H1 (cell line): Measurements from ENCODE around the gene H6PD. TPM values are rescaled to one million over a fixed set of nuclear protein-coding genes. Genes with fewer than 3 reads are reported as not detected.

Experiments
- CHD1 ChIP-seq: IDR thresholded peaks from 2 replicates; pipeline ENCODE4 v1.6.1; 2012; ENCODE audit warnings: low read depth, low read length, improper control_type of control experiment
- KDM5A ChIP-seq: fragments of 200-600 bp; IDR thresholded peaks from 2 replicates; pipeline ENCODE4 v1.7.1; 2012; ENCODE audit warnings: mild to moderate bottlenecking, low read length, inconsistent platforms, mixed read lengths
- RAD21 ChIP-seq, 2 experiments: IDR thresholded peaks in 1 of 2; conservative IDR thresholded peaks in 1 of 2; 2 replicates each; pipeline ENCODE4 v1.6.1; 2011; ENCODE audit warnings: low read depth in 2 of 2, low read length in 2 of 2, improper control_type of control experiment in 1 of 2, inconsistent platforms in 1 of 2, mild to moderate bottlenecking in 1 of 2, moderate library complexity in 1 of 2
- RFX5 ChIP-seq: IDR thresholded peaks from 2 replicates; pipeline ENCODE4 v1.6.1; 2011; ENCODE audit warnings: low read depth, low read length, improper control_type of control experiment, borderline replicate concordance
- SP4 ChIP-seq: IDR thresholded peaks from 2 replicates; pipeline ENCODE4 v1.6.1; 2012; ENCODE audit warnings: low read length, inconsistent platforms
- TCF12 ChIP-seq: IDR thresholded peaks from 2 replicates; pipeline ENCODE4 v1.6.1; 2011; ENCODE audit warnings: low read depth, mild to moderate bottlenecking, low read length
- polyA plus RNA-seq, 7 experiments: library from polyadenylated mRNA; depleted of rRNA in 3 of 7; stranded (reverse) in 5 of 7; unstranded in 2 of 7; fragments of >200 nt in 5 of 7; fragments of 200-250 nt in 2 of 7; gene quantifications; 1 replicate in 5 of 7; 2 replicates in 1 of 7; 4 replicates in 1 of 7; pipeline versions ENCODE4 v1.2.1 to v1.2.3, GENCODE V29; 2011 to 2013; ENCODE audit warnings: missing spikeins in 2 of 7, mixed read lengths in 2 of 7
- total RNA-seq: library from RNA; stranded (reverse); fragmentation: NEBNext Ultra II Directional; extraction: Animal tissue kit (Norgen Biotek cat#: 25700); gene quantifications from 2 replicates; pipeline ENCODE4 v1.2.1, GENCODE V29; 2021
- TF ChIP-seq, protein P1 (sequence below): IDR thresholded peaks from 2 replicates; pipeline ENCODE4 v1.6.1; 2011; ENCODE audit warnings: low read length, improper control_type of control experiment
- TF ChIP-seq, protein P2 (sequence below): fragments of 300-600 bp; sonication (generic); IDR thresholded peaks from 2 replicates; pipeline ENCODE4 v1.7.1; 2012; ENCODE audit warnings: low read length, moderate library complexity, mild to moderate bottlenecking, inconsistent platforms; ENCODE audit not compliant: insufficient replicate concordance

The H6PD gene
- total and polyA plus RNA-seq, 2 of the 8 experiments (the other 6 are each of a cell fraction or from before 2014, with no cell fraction given) = 3.6 to 3.8 TPM

DNA sequence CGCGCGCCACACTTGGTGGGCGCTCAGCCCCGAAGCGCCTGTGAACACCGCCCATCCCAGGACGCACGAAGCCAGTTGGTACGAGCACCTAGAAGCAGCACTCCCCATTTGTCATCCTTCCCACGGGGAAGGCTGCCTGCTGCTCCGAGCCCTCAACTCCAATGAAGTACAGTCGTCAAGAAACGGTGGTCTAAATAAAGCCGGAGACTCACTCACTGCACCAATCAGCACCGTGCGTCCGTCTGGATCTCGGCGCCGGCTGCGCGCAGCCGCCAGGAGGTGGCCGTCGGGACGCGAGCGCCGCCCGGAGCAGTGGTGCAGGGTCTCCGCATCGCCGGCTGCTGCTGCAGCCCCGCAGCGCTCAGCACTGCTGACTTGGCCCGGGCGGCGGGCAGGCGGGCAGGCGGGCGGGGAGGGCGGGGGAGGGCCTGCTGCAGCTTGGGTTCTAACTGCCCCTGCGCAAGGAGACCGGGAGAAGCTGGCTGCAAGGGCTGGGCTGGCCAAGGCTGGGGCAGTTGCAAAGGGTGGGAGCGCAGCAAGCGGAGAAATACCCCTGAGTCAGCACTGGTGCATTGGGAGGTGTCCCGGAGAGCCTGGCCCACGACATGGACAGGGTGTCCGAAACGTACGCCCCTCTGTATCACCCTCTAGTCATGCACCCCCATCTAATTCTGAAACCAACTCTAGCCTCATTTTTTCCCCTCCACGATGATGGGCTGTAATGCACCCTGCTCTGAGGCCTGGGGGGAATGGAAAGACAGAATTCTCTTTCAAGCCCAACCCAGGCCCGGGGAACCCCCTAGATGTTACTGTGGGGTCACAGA, 35.8 kb upstream of the H6PD start (continued):
- TF ChIP-seq, protein P1, sequence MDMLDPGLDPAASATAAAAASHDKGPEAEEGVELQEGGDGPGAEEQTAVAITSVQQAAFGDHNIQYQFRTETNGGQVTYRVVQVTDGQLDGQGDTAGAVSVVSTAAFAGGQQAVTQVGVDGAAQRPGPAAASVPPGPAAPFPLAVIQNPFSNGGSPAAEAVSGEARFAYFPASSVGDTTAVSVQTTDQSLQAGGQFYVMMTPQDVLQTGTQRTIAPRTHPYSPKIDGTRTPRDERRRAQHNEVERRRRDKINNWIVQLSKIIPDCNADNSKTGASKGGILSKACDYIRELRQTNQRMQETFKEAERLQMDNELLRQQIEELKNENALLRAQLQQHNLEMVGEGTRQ = no peak
- TF ChIP-seq KDM5A (no peak), TCF12 (no peak), CHD1 (no peak), SP4 (no peak), RFX5 (no peak), RAD21 (IDR thresholded peaks at IDR 0.05 in 1 of 2, conservative IDR thresholded peaks at IDR 0.05 in 1 of 2; ENCODE audit: low read depth in 2 of 2, low read length in 2 of 2) (peak; percentile 28 to 54; a peak in 3 of 4 replicates)
- TF ChIP-seq, protein P2, sequence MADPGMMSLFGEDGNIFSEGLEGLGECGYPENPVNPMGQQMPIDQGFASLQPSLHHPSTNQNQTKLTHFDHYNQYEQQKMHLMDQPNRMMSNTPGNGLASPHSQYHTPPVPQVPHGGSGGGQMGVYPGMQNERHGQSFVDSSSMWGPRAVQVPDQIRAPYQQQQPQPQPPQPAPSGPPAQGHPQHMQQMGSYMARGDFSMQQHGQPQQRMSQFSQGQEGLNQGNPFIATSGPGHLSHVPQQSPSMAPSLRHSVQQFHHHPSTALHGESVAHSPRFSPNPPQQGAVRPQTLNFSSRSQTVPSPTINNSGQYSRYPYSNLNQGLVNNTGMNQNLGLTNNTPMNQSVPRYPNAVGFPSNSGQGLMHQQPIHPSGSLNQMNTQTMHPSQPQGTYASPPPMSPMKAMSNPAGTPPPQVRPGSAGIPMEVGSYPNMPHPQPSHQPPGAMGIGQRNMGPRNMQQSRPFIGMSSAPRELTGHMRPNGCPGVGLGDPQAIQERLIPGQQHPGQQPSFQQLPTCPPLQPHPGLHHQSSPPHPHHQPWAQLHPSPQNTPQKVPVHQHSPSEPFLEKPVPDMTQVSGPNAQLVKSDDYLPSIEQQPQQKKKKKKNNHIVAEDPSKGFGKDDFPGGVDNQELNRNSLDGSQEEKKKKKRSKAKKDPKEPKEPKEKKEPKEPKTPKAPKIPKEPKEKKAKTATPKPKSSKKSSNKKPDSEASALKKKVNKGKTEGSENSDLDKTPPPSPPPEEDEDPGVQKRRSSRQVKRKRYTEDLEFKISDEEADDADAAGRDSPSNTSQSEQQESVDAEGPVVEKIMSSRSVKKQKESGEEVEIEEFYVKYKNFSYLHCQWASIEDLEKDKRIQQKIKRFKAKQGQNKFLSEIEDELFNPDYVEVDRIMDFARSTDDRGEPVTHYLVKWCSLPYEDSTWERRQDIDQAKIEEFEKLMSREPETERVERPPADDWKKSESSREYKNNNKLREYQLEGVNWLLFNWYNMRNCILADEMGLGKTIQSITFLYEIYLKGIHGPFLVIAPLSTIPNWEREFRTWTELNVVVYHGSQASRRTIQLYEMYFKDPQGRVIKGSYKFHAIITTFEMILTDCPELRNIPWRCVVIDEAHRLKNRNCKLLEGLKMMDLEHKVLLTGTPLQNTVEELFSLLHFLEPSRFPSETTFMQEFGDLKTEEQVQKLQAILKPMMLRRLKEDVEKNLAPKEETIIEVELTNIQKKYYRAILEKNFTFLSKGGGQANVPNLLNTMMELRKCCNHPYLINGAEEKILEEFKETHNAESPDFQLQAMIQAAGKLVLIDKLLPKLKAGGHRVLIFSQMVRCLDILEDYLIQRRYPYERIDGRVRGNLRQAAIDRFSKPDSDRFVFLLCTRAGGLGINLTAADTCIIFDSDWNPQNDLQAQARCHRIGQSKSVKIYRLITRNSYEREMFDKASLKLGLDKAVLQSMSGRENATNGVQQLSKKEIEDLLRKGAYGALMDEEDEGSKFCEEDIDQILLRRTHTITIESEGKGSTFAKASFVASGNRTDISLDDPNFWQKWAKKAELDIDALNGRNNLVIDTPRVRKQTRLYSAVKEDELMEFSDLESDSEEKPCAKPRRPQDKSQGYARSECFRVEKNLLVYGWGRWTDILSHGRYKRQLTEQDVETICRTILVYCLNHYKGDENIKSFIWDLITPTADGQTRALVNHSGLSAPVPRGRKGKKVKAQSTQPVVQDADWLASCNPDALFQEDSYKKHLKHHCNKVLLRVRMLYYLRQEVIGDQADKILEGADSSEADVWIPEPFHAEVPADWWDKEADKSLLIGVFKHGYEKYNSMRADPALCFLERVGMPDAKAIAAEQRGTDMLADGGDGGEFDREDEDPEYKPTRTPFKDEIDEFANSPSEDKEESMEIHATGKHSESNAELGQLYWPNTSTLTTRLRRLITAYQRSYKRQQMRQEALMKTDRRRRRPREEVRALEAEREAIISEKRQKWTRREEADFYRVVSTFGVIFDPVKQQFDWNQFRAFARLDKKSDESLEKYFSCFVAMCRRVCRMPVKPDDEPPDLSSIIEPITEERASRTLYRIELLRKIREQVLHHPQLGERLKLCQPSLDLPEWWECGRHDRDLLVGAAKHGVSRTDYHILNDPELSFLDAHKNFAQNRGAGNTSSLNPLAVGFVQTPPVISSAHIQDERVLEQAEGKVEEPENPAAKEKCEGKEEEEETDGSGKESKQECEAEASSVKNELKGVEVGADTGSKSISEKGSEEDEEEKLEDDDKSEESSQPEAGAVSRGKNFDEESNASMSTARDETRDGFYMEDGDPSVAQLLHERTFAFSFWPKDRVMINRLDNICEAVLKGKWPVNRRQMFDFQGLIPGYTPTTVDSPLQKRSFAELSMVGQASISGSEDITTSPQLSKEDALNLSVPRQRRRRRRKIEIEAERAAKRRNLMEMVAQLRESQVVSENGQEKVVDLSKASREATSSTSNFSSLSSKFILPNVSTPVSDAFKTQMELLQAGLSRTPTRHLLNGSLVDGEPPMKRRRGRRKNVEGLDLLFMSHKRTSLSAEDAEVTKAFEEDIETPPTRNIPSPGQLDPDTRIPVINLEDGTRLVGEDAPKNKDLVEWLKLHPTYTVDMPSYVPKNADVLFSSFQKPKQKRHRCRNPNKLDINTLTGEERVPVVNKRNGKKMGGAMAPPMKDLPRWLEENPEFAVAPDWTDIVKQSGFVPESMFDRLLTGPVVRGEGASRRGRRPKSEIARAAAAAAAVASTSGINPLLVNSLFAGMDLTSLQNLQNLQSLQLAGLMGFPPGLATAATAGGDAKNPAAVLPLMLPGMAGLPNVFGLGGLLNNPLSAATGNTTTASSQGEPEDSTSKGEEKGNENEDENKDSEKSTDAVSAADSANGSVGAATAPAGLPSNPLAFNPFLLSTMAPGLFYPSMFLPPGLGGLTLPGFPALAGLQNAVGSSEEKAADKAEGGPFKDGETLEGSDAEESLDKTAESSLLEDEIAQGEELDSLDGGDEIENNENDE = no peak
